Dedifferentiated amniotic fluid mesenchymal stem cell (primary cell): ENCODE measurements around the gene OTUB1.

Source experiments
- DNase-seq: peaks from one replicate; pipeline ENCODE4 v3.0.0-alpha.2; 2016; ENCODE audit errors: extremely low spot score

Gene OTUB1

GRCh38 chr11:64025205-64025604 lies 39.0 kb downstream of the OTUB1 start:
- DNase-seq = no peak

- no peak for DNase-seq
These were observed 40.5 kb downstream of the OTUB1 start for GRCh38 chr11:64026575-64027205.

GRCh38 chr11:64027651-64028397 lies 41.6 kb downstream of the OTUB1 start:
- no peak for DNase-seq

DNA sequence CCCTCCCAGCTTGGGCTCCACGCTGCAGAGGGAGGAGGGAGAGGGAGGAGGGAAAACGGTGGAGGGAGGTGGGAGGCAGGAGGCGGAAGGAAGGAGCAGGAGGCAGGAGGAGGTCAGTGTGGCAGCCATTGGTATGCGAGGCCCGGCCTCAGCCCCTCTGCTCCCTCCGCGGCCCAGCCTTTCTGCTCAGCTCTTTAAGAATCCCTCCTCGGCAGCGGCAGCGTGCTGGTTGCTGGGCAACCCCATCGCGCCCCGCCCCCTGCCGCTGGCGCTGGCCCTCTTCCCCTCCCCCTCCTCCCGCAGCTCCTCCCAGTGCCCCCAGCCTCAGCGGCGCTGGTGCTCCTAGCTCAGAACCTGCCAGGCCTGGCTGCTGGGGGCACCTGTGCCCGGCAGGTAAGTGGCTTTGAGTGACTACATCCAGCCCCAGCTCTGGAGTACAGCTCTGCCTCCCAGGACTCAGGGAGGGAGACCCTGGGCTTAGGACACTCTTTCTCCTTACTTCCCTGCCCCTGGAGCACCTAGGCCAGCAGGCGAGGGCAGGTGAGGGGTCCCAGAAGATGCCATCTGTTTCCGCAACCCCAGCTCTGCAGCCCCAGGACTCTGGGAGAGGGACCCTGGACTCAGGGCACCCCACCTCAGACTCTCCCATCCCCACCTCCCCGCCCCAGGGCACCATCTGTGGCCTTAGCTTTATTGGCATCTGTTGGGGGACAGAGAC lies 42.3 kb downstream of the OTUB1 start:
- DNase-seq = no peak

DNA sequence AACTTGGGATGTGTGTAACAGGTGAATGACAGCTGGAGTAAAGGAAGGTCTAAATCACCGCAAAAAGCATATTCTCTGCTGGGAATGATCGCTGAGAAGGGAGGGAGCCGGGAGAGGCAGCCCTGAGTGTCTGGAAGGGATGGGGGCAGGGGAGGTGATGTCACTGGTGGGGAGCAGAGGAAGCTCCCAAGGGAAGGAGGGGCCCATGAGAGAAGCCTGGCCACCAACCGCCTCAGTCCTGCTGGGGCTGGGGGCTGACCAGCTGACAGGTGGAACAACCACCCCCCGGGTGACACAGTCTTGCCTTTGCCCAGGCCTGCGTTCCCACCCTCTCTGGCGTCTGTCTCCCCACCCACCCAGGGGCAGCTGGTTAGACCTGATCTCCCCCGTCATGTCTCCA lies 43.5 kb downstream of the OTUB1 start:
- DNase-seq = no peak

GRCh38 chr11:64031001-64031400 lies 44.8 kb downstream of the OTUB1 start:
- DNase-seq = no peak

GRCh38 chr11:64032050-64032449 lies 45.8 kb downstream of the OTUB1 start:
- DNase-seq = no peak

DNA sequence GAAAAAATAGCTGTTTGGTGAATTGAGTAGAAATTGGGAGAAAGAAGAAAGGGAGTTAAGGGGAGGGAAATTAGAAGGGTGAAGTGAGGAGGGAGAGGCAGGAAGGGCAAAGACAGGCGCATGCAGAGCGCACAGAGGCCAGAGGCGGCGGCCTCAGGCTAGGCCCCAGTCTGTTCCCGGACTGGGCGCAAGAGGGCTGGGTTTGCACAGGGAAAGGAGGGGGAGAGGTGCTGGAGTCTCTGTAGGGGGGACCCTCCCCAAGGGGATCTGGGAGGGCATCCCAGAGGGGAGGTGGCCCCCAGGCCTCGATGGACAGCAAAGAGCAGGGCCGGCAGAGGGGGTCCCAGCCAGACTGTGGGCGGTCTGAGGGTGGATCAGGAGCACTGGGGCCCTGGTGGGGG lies 48.2 kb downstream of the OTUB1 start:
- DNase-seq = no peak

- DNase-seq = no peak
These were observed 48.9 kb downstream of the OTUB1 start for GRCh38 chr11:64035081-64035524.

- DNase-seq = no peak
These were observed 49.3 kb downstream of the OTUB1 start, which contains the start of gene FLRT1 for GRCh38 chr11:64035576-64035975. Gene FLRT1 (plus strand): TSS chr11:64035931. CDS start chr11:64116268, 80,337 bp downstream.

- DNase-seq = peak; percentile 38
These were observed 50.1 kb downstream of the OTUB1 start for GRCh38 chr11:64036087-64037026.

DNA sequence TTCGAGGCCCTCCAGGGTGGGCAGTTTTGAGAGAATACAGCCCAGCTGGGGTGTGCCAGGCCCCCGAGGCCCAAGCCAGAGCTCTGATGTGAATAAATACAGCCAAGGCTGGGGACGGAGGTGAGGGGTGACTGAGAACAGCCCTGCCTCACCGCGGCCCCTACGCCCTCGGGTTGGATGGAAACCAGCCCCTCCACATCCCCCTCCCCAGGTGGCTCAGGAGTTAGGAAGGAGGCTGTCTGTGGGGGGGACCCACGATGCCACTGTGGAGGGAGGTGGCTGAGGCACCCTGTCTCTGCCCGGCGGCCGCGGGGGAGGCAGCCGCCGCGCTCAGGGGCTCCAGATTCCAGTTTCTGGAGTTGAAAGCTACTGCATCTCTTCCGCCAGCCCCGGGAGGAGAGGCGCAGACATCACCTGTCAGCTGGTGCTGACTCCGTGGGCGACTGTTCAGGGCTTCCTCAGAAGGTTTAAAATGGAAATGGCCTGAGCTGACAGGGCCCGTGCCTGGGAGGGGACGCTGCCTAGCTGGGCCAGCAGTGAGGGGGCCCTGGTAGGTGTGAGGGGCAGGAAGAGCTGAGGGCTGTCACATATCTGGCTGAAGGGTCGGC lies 50.9 kb downstream of the OTUB1 start:
- no peak for DNase-seq

DNA sequence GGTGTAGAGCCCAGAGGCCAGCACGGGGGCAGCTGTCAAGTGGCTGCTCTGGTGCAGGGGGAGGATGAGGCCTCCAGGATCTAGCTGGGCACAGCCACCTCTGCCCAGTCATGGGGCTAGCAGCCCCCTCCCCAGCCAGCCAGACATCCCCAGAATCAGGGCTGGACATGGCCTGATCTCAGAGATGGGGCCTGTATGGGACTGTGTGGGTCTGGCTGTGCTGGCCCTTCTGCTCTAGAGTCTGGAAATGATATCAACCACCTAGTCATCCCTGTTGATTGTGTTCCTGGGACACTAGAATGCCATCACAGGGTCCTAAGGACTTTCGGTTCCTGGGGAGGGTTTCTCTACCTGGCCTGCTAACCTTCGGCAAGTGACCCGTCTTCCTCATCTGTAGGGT lies 52.3 kb downstream of the OTUB1 start:
- no peak for DNase-seq

- DNase-seq = no peak
These were observed 52.9 kb downstream of the OTUB1 start for GRCh38 chr11:64039012-64039665.

DNA sequence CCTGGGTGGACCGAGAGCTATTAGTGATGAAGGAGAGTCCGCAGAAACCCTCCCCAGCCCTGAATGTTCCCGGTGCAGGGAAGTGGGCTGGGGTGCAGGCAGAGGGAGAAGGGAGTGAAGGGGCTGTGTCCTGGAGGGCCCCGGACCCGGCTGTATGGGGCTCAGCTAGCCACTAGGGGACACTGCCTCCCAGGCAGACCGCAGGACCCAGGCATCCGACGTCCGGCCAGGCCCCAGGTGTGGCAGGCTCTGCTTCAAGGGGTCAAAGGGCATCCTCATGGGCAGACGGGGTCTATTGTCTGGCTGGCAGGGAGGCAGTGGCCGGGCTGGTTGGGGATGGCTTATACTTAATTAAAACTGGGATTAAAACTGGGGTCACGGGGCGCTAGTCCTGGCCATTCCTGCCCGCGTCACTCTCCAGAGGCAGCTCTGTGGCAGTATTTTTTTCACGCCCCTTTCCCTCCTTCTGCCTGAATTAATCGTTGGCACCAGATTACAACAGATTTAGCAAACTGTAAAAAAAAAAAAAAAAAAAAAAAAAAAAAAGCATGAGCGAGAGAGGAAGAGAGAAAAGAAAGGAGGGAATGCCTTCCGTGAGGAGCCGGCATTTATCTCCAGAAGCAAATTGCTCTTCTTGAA lies 54.6 kb downstream of the OTUB1 start:
- DNase-seq = no peak

DNA sequence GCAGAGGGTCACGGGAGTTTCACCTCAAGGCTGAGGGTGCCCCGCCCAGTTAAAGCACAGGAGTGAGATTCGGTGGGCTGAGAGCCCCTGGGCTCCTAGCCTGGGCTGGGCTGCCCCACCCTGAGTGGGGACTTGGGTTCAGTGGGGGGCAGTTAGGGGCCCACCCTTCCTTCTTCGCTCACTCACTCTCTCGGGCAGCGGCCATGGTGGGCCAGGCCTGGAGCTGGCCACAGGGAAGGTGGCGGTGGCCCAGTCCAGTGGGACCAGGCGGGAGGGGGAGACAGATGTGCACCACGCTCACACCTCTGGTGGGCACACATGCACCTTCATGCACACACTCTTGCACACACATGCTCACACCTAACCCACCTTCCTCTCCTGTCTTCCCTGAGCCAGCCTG lies 55.6 kb downstream of the OTUB1 start:
- DNase-seq = no peak

DNA sequence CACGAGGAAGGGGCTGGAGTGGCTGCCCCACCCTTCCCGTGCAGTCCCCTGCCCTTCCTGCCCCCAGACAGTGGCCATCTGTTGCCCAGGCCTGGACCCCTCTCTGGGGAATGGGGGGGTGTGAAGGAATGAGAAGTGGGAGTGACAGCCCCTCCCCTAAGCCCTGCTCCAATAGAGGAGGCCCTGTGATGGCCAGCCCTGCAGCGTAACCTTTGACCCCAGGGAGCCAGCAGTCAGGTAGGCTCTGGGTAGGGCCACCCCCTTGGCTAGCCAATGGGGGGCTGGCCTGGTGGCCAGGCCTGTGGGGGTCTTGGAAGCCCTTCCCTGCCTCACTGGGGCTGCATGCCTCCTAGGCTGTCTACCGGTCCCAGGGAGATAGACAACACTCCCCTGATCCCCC lies 56.1 kb downstream of the OTUB1 start:
- no peak for DNase-seq

GRCh38 chr11:64043545-64043944 lies 57.3 kb downstream of the OTUB1 start:
- no peak for DNase-seq

GRCh38 chr11:64044730-64045393 lies 58.6 kb downstream of the OTUB1 start:
- no peak for DNase-seq

- no peak for DNase-seq
These were observed 59.5 kb downstream of the OTUB1 start for GRCh38 chr11:64045700-64046099.
